Measurements from ENCODE around the gene IL22RA1.

Gene IL22RA1

DNA sequence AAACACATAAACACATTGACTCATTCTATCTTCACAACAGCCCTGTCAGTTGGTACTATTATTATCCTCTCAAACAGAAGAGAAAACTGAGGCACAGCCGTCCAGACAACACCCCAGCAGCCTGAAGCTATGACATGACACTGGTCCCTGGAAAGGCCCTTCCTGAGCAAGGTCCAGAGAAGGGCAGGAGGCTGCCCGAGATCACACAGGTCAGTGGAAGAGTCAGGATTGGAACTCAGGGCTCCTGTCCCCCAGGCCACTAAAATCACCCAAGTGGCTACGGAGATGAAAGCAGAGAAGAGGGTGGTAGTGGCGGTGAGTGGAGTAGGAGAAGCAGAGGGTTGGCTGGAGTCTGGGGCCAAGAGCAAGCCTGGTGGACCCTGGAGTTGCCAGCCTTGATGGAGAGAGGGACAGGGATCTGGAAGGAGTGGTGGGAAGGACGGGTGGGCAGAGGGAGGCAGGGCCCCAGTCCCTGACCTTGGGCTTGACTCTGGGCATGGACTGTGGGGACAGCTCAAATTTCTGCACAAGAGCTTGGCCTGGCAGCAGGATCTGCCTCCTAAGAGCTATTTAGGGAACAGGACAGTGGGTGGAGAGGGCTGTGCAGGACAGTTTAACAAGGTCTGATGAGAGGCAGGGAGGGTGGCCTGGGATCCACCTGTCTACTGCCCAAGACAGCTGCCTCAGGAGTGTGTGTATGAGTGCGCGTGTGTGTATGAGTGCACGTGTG lies 46.8 kb downstream of the IL22RA1 start:
- DNase-seq: no peak

DNA sequence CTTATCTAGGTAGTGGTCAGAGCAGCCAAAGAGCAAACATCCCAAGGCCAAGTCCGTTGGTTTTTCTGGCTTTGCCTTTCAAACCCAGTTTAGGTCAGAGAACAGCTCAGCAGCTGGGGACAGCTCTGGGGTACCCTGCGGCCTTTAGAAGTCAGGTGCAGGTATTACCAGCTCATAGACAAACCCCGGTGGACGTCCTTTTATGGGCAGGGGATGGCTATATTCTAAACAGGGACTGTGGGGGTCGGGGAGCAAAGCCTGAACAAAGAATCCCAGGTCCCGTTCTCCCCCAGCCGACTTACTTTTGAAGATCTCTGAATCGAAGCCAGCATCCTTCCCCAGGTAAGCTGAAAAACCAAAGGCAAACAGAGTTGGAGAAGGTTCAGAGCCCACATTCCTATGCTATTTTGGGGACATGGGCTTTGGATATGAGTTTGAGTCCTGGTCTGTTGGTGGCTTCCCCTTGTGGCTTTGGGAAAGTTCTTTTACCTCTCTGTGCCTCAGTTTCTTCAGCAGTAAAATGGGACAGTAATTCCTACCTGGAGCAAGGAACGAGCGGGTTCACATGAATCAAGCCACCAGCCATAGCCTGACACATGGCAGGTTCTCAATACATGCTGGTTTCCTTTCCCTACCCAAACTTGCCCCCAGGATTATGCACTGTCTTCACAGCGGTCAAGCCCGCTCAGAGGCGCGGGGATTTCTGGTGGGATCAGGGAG lies 47.6 kb downstream of the IL22RA1 start:
- DNase-seq: no peak

DNA sequence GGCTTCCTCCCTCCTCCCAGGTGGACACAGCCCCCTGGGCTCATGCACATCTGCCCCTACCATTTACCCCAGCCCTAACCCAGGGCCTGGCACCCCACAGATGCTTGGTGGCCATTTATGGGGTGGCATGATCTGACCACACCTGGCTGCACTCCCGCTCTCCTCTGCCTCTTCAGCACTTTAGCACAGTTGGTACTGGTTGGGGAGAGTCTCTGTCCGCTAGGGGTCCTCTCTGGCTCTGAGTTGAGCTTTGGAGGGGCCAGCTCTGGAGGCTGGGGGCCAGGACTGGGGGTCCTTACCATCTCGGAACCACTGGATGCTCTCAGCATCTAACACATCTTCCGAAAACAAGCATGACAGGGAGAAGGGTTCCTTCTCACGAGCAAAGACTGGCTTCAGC lies 48.4 kb downstream of the IL22RA1 start:
- DNase-seq: no peak

DNA sequence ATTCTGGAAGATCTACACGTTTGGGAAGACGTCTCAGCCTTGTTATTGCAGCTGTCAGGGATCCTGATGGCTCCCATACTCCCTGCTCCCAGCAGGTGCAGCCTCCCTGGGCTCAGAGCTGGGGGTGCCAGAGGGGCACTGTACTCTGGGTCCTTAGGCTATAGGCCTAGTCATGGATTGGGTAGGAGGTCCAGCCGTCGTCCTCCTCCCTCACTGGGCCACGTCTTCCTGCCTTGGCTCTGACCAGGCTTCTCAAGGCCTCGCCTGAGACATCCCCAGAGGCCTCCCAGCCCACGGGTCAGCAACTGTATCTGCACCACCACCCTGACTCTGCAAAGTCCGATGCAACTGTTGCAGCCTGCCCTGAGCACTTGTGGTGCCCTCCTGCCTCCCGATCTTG lies 49.2 kb downstream of the IL22RA1 start:
- DNase-seq: no peak

DNA sequence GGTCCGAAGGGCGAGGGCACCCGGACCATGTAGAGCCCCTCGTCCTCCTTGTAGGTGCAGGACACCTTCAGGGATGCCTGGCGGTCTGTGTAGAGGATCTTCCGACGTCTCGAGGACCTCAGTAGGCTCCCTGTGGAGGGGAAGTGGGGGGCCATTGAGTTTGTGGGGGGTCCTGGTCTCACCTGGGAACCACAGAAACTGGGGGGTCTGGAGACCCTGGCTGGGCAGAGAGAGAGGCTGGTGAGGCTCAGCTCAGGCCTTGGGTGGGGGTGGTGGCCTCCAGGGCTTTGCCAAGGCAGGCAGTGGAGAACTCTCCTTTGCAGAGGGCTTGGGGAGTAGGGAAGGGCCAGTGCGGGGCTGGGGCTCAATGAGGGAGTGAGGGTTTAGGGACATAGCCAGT lies 50.0 kb downstream of the IL22RA1 start:
- no peak for DNase-seq

DNA sequence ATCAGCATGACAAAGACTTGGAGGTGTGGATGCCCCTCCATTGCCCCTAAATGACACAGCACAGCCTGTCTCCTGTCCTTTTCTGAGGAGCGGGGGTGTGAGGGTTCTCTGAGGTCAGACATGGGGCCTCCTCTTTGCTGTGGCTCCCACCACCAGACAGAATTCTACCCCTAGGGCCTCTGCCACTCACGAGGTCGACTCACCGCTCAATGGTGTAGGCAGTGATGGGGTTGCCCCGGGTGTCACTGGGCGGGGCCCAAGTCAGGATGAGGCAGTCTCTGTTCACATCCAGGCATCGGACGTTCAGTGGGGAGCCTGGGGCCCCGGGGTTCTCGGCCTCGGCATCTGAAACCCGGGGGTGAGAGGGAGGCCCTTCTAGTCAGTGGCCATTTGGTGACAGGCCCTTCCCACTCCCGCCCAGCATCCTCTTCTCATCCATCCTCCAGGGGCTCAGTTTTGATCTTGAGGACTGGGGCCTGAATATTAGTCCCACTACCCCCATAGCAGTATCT lies 50.9 kb downstream of the IL22RA1 start:
- DNase-seq: no peak

DNA sequence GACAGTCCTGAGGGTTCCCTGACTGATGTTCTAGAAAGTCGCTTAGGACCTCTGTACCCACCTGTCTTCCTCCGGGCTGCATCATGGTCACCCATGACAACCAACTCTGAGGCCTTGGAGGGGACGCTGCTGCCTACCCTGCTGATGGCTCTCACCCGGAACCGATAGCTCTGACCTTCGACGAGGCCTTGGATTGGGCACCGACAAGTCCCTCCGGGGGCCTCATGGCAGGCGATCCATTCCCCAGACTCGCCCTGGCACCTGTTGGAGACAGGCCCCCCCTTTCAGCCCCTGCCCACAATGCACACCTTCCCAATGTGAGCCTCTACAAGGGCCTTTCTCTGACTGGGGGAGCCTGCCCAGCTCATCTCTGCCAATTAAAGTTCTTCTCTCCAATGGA lies 52.2 kb downstream of the IL22RA1 start:
- no peak for DNase-seq

DNA sequence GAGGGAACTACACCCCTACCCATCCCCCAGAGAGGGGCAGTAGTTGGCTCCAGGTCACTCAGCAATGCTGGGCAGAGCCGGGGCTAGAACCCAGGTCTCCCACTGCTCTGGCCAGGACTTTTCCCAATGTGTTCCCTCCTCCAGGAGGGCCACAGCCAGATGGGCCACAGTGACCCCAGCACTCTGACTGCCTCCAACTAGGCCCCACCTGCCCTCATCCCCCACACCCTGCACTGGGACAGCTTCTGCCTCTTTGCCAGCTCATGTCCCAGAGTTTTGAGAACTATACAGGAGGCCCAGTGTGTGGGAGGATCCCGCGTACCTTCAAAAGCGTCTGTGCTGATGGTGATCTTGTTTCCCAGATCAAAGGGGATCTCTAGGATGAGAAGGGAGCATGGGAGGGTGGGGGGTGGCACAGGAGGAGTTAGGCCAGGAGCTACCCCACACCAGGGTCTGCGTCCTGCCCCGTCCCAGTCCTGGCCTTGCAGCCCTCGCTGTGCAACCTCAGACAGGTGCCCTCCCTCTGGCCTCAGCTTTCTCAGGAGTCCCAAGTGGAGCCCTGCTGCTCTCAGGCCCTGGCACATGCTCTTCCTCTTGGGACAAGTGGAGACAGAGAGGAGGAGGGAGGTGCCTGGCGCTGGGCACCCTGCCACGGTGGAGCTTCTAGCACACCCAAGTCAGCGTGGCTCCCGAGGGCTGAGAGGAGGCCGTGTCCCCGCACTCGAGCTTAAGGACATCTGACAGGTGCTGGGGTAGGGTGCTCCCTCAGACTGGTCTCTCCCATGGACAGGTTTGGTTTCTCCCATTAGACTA lies 53.0 kb downstream of the IL22RA1 start:
- no peak for DNase-seq

DNA sequence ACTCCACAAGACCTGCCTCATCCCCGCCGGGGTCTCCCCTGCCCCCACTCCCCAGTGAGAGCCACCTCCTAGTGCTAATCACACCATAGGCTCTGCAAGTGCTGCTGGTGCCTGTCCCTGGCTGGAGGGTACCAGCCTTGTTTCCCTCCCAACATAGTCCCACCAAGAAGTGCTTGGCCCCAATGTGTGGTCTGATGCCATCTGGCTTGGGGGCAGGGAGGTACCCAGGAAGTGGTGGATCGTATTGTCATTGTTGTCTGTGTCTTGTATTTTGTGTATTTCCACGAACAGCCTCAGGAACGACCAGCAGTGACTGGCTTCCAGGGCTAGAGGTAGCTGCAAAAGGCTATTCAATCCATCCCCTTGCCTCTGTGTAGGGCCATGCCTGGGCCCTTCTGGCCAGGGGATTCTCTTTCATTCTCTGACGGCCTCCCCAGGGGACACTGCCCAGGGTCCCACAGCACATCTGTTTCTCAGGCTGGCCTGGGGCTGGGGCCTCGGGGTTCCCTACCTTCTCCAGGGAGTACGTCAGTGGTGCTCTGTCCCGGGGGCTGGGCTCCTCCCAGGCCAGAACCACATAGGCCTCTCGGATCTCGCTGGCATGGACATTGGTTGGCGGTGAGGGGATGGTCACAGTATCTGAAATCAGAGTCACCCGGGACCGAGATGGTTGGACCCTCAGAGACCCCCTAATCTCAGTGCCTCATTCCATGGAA lies 53.8 kb downstream of the IL22RA1 start:
- DNase-seq: no peak

DNA sequence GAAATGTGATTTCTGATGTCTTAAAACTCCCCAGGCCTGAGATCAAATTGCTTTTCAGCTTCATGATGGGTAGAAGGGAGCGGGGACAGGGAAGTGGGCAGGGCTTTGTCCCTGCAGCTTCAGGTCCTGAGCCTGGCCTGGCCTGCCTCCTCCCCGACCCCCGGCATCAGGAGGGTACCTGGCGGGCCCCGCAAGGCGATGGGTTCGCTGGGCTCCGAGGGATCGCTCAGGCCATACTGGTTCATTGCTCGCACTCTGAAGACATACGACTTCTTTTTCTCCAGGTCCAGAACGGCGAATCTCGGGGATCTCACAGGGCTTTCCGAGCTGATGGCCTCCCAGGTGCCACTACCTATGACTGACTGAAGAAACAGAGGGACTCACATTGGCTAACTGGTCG lies 56.5 kb downstream of the IL22RA1 start:
- DNase-seq: no peak

DNA sequence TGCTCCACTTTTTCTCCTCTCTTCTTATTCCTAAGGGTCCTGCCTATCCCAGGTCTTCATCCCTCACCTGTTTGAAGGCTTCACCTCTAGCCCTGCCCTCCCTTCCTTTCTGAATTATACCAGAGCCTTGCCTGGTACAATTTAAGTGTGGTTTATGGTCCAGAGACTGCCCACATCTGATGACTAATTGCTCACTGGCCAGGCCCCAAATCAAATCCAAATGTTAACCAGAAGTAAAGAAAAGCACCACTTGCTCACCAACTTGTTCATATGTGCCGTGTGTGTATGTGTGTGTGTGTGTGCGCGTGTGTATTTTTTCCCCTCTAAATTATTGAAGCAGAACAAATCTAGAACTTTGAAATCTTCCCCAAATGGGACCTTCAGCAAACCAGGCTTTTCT lies 57.4 kb downstream of the IL22RA1 start:
- no peak for DNase-seq

DNA sequence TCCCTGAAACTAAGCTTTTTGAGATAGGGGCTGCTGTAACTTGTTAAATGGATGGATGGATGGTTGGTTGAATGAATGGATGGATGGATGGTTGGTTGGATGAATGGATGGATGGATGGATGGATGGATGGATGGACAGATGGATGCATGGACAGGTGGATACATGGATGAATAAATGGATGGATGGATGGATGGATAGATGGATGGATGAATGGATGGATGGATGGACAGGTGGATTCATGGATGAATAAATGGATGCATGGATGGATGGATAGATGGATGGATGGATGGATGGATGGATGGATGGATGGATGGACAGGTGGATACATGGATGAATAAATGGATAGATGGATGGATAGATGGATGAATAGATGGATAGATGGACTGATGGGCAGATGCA lies 57.9 kb downstream of the IL22RA1 start:
- no peak for DNase-seq

DNA sequence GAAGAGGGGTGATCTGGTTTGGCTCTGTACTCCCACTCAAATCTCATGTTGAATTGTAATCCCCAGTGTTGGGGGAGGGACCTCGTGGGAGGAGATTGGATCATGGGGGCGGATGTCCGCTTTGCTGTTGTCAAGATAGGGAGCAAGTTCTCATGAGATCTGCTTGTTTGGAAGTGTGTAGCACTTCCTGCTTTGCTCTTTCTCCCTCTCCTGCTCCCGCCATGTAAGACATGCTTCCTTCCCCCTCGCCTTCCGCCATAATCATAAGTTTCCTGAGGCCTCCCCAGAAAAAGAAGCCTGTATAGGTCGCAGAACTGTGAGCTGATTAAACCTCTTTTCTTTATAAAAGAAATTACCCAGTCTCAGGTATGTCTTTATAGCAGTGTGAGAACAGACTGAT lies 58.9 kb downstream of the IL22RA1 start:
- DNase-seq: no peak

DNA sequence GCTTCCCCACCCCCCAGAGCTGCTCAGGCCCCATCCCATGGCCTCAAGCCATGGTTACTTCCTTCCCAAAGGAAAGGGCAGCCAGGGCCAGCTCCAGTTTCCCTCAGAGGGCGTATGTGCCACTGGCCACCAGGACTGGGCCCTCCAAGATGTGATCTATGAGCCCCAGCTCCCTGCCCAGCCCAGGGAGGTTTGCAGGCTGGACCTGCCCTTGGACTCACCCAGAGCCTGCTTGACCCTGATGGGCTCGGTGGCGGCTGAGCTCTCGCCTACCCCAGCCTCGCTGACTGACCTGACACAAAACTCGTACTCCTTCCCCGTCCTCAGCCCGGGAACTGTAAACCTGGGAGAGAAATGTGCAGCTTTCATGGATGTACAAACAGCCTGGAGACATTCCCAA lies 60.6 kb downstream of the IL22RA1 start:
- DNase-seq: no peak

DNA sequence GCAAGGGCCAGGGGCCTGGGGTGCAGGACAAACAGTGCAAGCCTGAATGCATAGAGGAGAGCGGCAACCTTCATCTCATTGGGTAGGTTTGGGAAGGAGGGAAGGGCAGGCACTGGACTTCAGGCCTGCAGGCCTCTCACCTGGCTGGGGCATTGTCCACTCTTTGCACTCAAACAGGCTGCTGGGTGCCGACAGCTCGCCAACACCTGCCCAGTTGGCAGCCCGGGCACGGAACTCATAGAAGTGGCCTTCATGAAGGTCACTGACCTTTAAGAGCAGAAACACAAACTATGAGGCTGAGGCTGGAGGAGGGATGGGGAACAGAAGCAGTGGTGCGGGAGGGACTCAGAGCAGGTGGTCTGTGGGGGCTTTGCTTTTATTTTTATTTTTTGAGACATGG lies 61.8 kb downstream of the IL22RA1 start:
- no peak for DNase-seq

DNA sequence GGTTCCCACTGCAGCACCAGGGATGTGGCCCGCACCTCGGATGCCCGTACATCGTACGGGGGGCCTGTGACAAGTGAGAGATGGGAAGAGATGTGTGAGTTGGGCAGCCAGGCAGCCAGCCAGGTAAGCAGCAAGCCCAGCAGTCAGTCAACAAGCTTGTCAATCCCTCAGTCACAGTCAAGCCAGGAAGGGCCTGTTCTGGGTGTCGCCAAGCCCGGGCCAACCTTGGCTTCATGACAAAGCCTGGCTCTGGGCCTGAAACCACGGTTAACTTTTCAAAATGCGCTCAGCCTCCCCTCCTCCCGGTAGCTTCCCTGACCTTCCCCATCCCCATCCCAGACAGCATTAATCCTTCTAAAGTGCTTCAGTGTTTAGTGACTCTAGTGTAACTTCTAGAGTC lies 62.8 kb downstream of the IL22RA1 start:
- no peak for DNase-seq

DNA sequence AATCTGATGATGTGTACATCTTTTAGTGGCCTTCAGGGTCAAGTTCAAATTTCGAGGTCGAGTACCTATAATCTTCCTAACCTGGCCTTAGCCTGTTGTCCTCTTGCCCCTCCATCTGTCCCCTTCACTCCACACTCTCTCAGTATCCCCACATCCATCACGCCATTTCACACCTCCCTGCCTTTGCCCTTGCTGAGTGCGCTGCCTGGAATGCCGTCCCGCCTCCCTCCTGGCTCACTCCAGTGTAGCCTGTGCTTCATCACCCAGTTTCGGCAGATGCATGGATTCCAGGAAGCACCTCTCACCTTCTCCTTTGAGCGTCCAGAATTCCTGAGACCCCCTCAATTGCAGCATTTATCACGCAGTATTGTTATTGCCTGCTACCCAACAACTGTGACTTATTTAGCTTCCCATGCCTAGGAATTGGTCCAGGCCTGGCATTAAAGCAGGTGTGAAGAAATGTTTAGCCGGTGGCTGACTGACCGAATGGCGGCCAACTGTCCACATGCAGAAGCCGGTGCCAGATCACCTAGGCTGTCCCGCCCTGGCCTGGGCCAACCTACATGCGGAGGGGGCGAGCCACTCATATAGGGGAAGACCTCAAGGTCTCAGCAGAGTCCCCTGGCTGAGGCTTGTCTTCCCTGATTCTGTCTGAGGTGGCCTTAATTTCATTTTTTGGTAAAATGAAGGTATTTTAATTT lies 65.5 kb downstream of the IL22RA1 start:
- no peak for DNase-seq

DNA sequence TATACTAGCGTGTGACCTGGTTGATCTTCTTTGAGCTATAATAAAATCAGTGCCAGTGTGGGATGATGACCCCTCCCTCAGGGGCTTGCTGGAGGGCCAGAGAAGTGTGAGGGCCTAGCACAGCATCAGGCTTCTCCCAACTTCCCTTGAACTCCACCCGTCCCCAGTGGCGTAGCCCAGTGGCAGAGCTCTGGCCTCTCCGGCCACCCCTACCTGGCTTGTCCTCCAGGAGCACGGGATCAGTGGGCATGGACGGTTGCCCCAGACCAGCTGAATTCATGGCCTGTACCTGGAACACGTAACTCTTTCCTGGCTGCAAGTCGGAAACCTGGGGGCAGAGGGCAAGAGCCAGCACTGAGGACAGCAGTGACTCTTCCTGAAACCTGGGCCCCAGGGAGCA lies 67.0 kb downstream of the IL22RA1 start:
- no peak for DNase-seq

DNA sequence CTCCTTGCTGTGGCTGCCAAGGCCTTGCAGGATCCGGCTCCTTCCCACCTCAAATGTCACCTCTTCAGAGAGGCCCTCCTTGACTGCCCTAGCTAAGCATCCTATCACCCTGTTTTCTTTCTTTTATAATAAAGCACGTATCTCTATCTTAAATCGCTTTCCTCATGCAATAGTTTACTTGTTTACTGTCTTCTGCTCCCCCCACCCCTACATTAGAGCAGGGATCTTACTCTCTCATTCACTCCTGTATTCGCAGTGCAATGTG lies 67.4 kb downstream of the IL22RA1 start:
- no peak for DNase-seq

DNA sequence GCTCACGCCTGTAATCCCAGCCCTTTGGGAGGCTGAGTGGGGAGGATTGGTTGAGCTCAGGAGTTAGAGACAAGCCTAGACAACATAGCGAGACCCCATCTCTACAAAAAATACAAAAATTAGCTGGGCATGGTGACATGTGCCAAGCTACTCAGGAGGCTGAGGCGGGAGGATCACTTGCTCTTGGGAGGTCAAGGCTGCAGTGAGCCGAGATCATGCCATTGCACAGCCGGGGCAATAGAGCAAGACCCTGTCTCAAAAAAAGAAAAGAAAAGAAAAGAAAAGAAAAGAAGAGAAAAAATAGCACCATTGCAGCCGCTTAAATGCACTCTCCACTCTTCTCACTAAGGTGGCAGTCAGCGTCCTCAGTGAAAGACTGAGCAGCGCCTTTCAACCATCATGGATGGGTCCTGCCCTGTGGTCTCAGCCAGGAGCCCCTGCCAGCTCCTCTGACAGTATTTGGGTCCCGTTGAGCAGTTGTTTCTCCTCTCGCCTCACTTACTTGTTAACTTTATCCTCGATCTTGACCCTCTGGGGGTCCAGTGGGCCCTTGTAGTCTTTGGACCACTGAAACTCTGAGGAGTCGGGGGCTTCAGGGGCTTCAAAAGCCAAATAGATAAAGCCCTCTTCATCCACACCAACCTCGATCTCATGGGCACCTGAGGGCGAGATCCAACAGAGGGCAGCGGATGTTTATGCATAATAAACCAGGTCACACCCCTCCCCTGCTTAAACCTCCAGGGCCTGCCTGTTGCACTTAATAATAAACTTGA lies 67.9 kb downstream of the IL22RA1 start:
- no peak for DNase-seq

DNA sequence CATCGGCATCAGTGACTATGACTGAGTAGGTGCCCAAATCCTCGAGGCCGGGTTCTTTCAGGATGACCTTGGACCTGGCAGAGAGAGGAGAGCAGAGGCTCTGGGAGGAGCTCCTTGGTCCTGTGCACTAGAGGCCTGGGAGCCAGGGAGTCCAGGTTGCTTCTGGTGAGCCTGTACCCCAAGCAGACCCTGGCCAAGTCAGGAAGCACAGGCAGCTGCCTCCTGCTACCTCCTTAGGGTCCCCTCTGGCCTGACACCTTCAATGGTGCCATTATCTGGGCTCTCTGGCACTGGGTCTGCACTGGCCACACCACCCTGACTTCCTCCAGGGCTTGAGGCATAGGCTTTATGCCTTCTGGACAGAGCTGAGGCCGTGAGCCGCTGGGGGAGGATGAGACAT lies 68.7 kb downstream of the IL22RA1 start:
- DNase-seq: no peak

DNA sequence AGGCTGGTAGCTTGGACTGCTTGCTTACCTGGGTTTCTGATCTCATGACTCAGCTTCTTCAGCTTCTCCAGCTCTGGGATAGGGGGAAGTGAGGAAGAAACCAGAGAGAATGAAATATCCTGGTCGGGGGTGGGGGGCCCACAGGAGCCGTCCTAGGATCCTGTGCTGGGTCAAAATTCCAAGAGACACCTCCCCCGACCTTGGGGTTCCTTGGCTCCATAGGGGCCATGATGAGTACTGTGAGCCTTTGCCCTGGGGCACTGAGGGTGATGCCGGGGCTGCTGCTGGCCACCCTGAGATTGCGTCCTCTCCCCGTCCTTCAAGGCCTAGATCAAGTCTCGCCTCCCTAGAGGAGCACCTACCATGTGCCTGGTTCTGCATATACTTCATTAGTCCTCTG lies 71.0 kb downstream of the IL22RA1 start:
- DNase-seq: no peak
